Stimulated activated memory B cell treated with anti-CD40 and anti-IgM and Interleukin-4, amounts not matched to agents 10 μg/mL and 1 μg/mL and 100 μg/mL, for 72 hours (primary cell): ENCODE data around the gene LMAN2L.

ENCODE experiments used
- ATAC-seq: fragments of 150-1000 bp; cut with Tn5 transposase; 2 replicates; pipeline ENCODE4 v1.10.0; 2021
- H3K27ac Mint-ChIP-seq: one replicate; pipeline ENCODE4 v1.8.0; 2022; ENCODE audit warnings: mild to moderate bottlenecking, mixed read lengths
- H3K27me3 Mint-ChIP-seq: one replicate; pipeline ENCODE4 v1.8.0; 2022; ENCODE audit warnings: mixed read lengths
- H3K36me3 Mint-ChIP-seq: one replicate; pipeline ENCODE4 v1.8.0; 2022; ENCODE audit warnings: mixed read lengths
- H3K4me1 Mint-ChIP-seq: one replicate; pipeline ENCODE4 v1.8.0; 2022; ENCODE audit warnings: mixed read lengths
- H3K4me3 Mint-ChIP-seq: one replicate; pipeline ENCODE4 v1.8.0; 2022; ENCODE audit warnings: mild to moderate bottlenecking, moderate library complexity, mixed read lengths
- H3K9me3 Mint-ChIP-seq: one replicate; pipeline ENCODE4 v1.8.0; 2022; ENCODE audit warnings: mixed read lengths

LMAN2L gene

DNA sequence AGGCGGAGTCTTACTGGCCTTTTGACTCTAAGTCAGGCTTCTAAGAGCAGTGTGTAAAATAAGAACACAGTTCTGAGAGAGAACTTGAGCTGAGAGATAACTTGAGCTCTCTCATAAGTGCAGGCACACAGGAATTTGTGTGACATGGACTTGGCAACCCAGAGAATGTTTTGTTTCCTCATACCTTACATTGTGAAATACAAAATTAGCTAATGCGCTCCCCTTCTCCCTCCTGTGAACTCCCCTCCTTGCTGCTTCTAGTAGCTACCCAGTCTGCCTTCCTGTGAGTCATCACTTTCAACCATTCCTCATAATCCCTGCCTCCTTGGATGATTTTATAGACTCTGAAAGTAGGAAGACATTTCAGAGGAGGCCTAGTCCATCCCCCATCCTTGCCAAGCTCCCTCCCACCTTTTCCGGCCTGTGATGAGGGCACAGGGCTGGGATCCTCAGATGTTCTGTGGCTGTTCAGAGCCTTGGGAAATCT is 74.7 kb downstream of the LMAN2L start:
- no peak for ATAC-seq

DNA sequence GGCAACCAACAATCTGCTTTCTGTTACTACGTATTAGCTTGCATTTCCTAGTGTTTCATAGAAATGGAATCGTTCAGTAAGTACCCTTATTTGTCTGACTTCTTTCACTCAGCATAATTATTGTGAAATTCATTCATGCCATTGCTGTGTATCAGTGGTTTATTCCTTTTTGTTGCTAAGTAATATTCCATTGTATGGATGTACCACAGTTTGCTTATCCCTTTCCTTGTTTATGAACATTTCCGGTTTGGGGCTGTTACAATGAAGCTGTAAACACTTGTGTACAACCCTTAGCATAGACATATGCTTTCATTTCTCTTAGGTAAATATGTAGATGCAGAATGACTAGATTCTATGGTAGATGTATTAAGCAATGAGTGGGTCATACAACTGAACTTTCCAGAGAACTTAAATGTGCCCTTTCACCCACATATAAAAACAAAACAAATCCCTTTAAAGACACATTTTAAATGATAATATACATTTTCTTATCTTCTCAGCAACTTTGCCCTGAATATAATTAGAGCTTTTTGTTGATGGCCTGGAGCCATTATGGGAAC is 75.4 kb downstream of the LMAN2L start:
- no peaks in the 10 kb centered on the region for H3K36me3 Mint-ChIP-seq
- no peak overlapping the region for H3K4me3 Mint-ChIP-seq
- ATAC-seq, result no peak
- no peaks in the 10 kb centered on the region for H3K9me3 Mint-ChIP-seq
- H3K27me3 Mint-ChIP-seq, result peaks cover 7% of the 10 kb centered on the region
- no peaks in the 10 kb centered on the region for H3K4me1 Mint-ChIP-seq
- H3K27ac Mint-ChIP-seq, result no peak overlapping the region

More for the DNA sequence above, 74.7 kb downstream of the LMAN2L start:
- Mint-ChIP-seq H3K27me3 (peaks cover 7% of the 10 kb centered on the region), H3K4me1 (no peaks in the 10 kb centered on the region), H3K36me3 (no peaks in the 10 kb centered on the region), H3K27ac (no peak overlapping the region), H3K4me3 (no peak overlapping the region), H3K9me3 (no peaks in the 10 kb centered on the region)

- ATAC-seq, result no peak
- Mint-ChIP-seq H3K27ac (no peak overlapping the region), H3K4me3 (no peak overlapping the region), H3K36me3 (no peaks in the 10 kb centered on the region), H3K27me3 (peaks cover under 1% of the 10 kb centered on the region), H3K4me1 (no peaks in the 10 kb centered on the region), H3K9me3 (no peaks in the 10 kb centered on the region)
Observed at GRCh38 chr2:96663829-96664228, 76.0 kb downstream of the LMAN2L start.

- H3K36me3 Mint-ChIP-seq, result no peaks in the 10 kb centered on the region
- no peaks in the 10 kb centered on the region for H3K9me3 Mint-ChIP-seq
- H3K27me3 Mint-ChIP-seq, result no peaks in the 10 kb centered on the region
- H3K4me3 Mint-ChIP-seq, result no peak overlapping the region
- H3K4me1 Mint-ChIP-seq, result no peaks in the 10 kb centered on the region
- H3K27ac Mint-ChIP-seq, result no peak overlapping the region
- no peak for ATAC-seq
Observed at GRCh38 chr2:96663177-96663576, 76.7 kb downstream of the LMAN2L start.

GRCh38 chr2:96662360-96662759 is 77.5 kb downstream of the LMAN2L start:
- Mint-ChIP-seq H3K27me3 (no peaks in the 10 kb centered on the region), H3K27ac (no peak overlapping the region), H3K4me1 (no peaks in the 10 kb centered on the region), H3K9me3 (no peaks in the 10 kb centered on the region), H3K36me3 (no peaks in the 10 kb centered on the region), H3K4me3 (no peak overlapping the region)
- ATAC-seq, result no peak

DNA sequence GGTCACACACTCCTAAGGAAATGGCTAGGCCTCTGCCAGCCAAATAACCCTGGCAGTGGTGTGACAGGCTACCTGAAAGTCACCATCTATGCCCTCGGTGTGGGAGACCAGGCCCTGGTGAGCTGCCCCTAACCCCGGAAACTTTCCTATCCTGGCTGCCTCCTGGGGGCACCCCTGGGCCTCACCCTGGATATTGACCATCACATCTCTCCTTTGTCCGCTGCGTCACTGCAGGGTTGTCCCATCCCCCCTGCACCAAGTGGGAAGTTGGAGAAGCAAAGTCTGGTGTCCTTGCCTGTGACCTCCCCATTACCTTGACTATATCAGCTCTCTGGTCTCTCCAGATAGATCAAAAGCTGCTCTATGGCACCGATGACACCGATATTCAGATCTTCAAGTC is 78.5 kb downstream of the LMAN2L start:
- Mint-ChIP-seq H3K4me1 (no peaks in the 10 kb centered on the region), H3K36me3 (no peaks in the 10 kb centered on the region), H3K4me3 (no peak overlapping the region)

DNA sequence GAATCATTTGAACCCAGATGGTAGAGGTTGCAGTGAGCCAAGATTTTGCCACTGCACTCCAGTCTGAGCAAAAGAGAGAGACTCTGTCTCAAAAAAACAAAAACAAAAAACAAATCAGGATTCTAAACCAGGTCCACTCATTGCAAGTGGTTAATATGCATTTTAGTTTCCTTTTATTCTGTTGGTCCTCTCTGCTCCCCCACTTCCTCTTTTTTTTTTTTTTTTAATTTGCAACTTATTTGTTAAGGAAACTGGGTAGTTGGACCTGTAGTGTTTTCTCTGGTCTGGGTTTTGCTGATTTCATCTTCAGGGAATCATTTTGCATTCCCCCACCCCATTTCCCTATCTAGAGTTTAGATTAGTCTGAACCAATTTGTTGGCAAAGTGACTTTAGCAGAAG is 83.3 kb downstream of the LMAN2L start:
- Mint-ChIP-seq H3K4me1 (no peaks in the 10 kb centered on the region), H3K4me3 (no peak overlapping the region), H3K9me3 (no peaks in the 10 kb centered on the region), H3K27me3 (peaks cover 1% of the 10 kb centered on the region), H3K27ac (no peak overlapping the region), H3K36me3 (no peaks in the 10 kb centered on the region)
- no peak for ATAC-seq

More for the DNA sequence above, 78.5 kb downstream of the LMAN2L start:
- Mint-ChIP-seq H3K9me3 (no peaks in the 10 kb centered on the region), H3K27ac (no peak overlapping the region), H3K27me3 (no peaks in the 10 kb centered on the region)
- ATAC-seq, result no peak
